Testis (tissue), 3 donors: ENCODE measurements around the gene MPP4. TPM values are rescaled to one million over a fixed set of nuclear protein-coding genes. Genes with fewer than 3 reads are reported as not detected.

Experiments
- DNase-seq: peaks from one replicate; pipeline ENCODE4 v3.0.0-alpha.2; 2019
- H3K27ac ChIP-seq, 2 donors: fragments of 200-600 bp; sonication (generic); one replicate each; pipeline ENCODE4 v1.5.1; 2019
- H3K27me3 ChIP-seq: fragments of 200-600 bp; sonication (generic); one replicate; pipeline ENCODE4 v1.5.1; 2019
- H3K36me3 ChIP-seq: fragments of 200-600 bp; sonication (generic); one replicate; pipeline ENCODE4 v1.5.1; 2017; ENCODE audit warnings: low read depth; ENCODE audit errors: missing control alignments
- H3K4me1 ChIP-seq: fragments of 200-600 bp; sonication (generic); one replicate; pipeline ENCODE4 v1.5.1; 2019
- H3K4me3 ChIP-seq, 2 donors: fragments of 200-600 bp; sonication (generic); one replicate each; pipeline ENCODE4 v1.5.1; 2017 to 2019
- H3K9me3 ChIP-seq: fragments of 200-600 bp; sonication (generic); one replicate; pipeline ENCODE4 v1.5.1; 2017
- CTCF ChIP-seq, 3 experiments: fragments of 450-650 bp in 2 of 3; fragments of 200-600 bp in 1 of 3; sonication (generic) in 1 of 3; IDR thresholded peaks; one replicate each; pipeline ENCODE4 v1.5.1; 2016 to 2019; ENCODE audit warnings: antibody characterized with exemption in 3 of 3, mild to moderate bottlenecking in 2 of 3, moderate library complexity in 1 of 3
- POLR2A ChIP-seq: fragments of 450-650 bp; IDR thresholded peaks from one replicate; pipeline ENCODE4 v1.6.1; 2017; ENCODE audit warnings: antibody characterized with exemption, mild to moderate bottlenecking, moderate library complexity
- WGBS, 2 donors: methylation state at CpG; one replicate each; pipeline ENCODE4 v1.1.5; 2018; 5-methylcytosine and 5-hydroxymethylcytosine counted together
- intact Hi-C: fragments of 100-400 bp; cut with DNase I; formaldehyde crosslinking; loops from one replicate; pipeline ENCODE4 v1.15.1; 2023; ENCODE audit warnings: low total_unique reads
- polyA plus RNA-seq: library from polyadenylated mRNA; stranded (reverse); fragments of 350-450 nt; fragmentation: Illumina TruSeq; extraction: RNeasy Lipid Tissue Mini Kit (QIAGEN cat#74804); gene quantifications from one replicate; pipeline ENCODE4 v1.2.3, GENCODE V29; 2014; ENCODE audit warnings: low read depth, low replicate concordance; ENCODE audit not compliant: insufficient read depth
- total RNA-seq, 2 donors: library from RNA; depleted of rRNA; stranded (reverse); fragments of >200 nt; gene quantifications; one replicate each; pipeline ENCODE4 v1.2.3, GENCODE V29; 2016

The MPP4 gene
- total and polyA plus RNA-seq, 3 donors from 2014 or later, result 0.28 TPM; not detected in 2

- Histone ChIP-seq H3K9me3 (no peaks in the 10 kb centered on the region), H3K4me3 (no peak overlapping the region), H3K36me3 (no peaks in the 10 kb centered on the region), H3K27me3 (no peaks in the 10 kb centered on the region), H3K4me1 (no peaks in the 10 kb centered on the region), H3K27ac (no peak overlapping the region)
- TF ChIP-seq CTCF (IDR thresholded peaks at IDR 0.05) (no peak), POLR2A (no peak)
- no peak for DNase-seq
- 87 to 88% methylated on average over 1 of the region's 1 CpG for WGBS, 2 donors
- intact Hi-C loops, result no loop called here
Observed at GRCh38 chr2:201699416-201699815, 972 bp upstream of the MPP4 start.

GRCh38 chr2:201697899-201698298 lies 545 bp downstream of the MPP4 start:
- no peak for TF ChIP-seq CTCF (IDR thresholded peaks at IDR 0.05)
- TF ChIP-seq POLR2A, result no peak
- Histone ChIP-seq H3K27me3 (no peaks in the 10 kb centered on the region), H3K9me3 (no peaks in the 10 kb centered on the region), H3K36me3 (no peaks in the 10 kb centered on the region), H3K4me3 (no peak overlapping the region), H3K27ac (no peak overlapping the region), H3K4me1 (no peaks in the 10 kb centered on the region)
- intact Hi-C loops, result no loop called here
- 72 to 79% methylated on average over 2 of the region's 2 CpGs for WGBS, 2 donors
- no peak for DNase-seq

GRCh38 chr2:201696151-201696659 lies 2.2 kb downstream of the MPP4 start:
- no peaks in the 10 kb centered on the region for H3K27me3 ChIP-seq
- WGBS, 2 donors, result 56 to 69% methylated on average over 6 of the region's 6 CpGs
- H3K4me1 ChIP-seq, result no peaks in the 10 kb centered on the region
- no peak overlapping the region for H3K4me3 ChIP-seq
- no peaks in the 10 kb centered on the region for H3K9me3 ChIP-seq
- intact Hi-C loops, result no loop called here
- no peak for DNase-seq
- no peaks in the 10 kb centered on the region for H3K36me3 ChIP-seq
- TF ChIP-seq POLR2A, result no peak
- TF ChIP-seq CTCF (IDR thresholded peaks at IDR 0.05), result no peak
- H3K27ac ChIP-seq, result no peak overlapping the region

- no peak for DNase-seq
- Histone ChIP-seq H3K27me3 (no peaks in the 10 kb centered on the region), H3K4me3 (no peak overlapping the region), H3K9me3 (no peaks in the 10 kb centered on the region), H3K27ac (no peak overlapping the region), H3K36me3 (no peaks in the 10 kb centered on the region), H3K4me1 (no peaks in the 10 kb centered on the region)
- intact Hi-C loops, result no loop called here
- TF ChIP-seq POLR2A (no peak), CTCF (IDR thresholded peaks at IDR 0.05) (no peak)
- WGBS, 2 donors, result 88 to 95% methylated on average over 3 of the region's 3 CpGs
Observed at GRCh38 chr2:201685156-201685555, 13.3 kb downstream of the MPP4 start.

GRCh38 chr2:201680743-201681142 lies 17.7 kb downstream of the MPP4 start:
- TF ChIP-seq CTCF (IDR thresholded peaks at IDR 0.05), result peak in 1 of 3 experiments; percentile 14
- no peak for TF ChIP-seq POLR2A
- H3K4me3 ChIP-seq, result no peak overlapping the region
- 50 to 66% methylated on average over 9 of the region's 9 CpGs for WGBS, 2 donors
- no peaks in the 10 kb centered on the region for H3K36me3 ChIP-seq
- DNase-seq, result no peak
- H3K9me3 ChIP-seq, result no peaks in the 10 kb centered on the region
- no peak overlapping the region for H3K27ac ChIP-seq
- no peaks in the 10 kb centered on the region for H3K27me3 ChIP-seq
- intact Hi-C loops, result no loop called here
- H3K4me1 ChIP-seq, result no peaks in the 10 kb centered on the region
